Liver (tissue), 3 donors: ENCODE measurements around the gene HSPA1B.
A peak's percentile ranks its signal among the peaks of the same experiment; 100 is the strongest.
"Not testable (repeated sequence)": the region's sequence is repeated elsewhere in the genome, so short reads cannot be mapped to it uniquely, and the experiment has no call there.

Source experiments
- CTCF ChIP-seq: fragments of 150-350 bp; IDR thresholded peaks from 2 replicates; pipeline ENCODE4 v1.5.1; 2017; ENCODE audit warnings: improper control_type of control experiment, low read depth, low read length; ENCODE audit not compliant: missing input control
- GABPA ChIP-seq, 2 donors: IDR thresholded peaks in 1 of 2; conservative IDR thresholded peaks in 1 of 2; 2 replicates each; pipeline ENCODE4 v1.6.1; 2016; ENCODE audit warnings: antibody characterized with exemption in 2 of 2, mild to moderate bottlenecking in 1 of 2, moderate library complexity in 1 of 2
- MAX ChIP-seq: IDR thresholded peaks from 2 replicates; pipeline ENCODE4 v1.6.1; 2016; ENCODE audit warnings: antibody characterized with exemption
- RAD21 ChIP-seq, 2 donors: IDR thresholded peaks; 2 replicates each; pipeline ENCODE4 v1.6.1; 2016; ENCODE audit warnings: antibody characterized with exemption in 2 of 2, mild to moderate bottlenecking in 2 of 2
- REST ChIP-seq: IDR thresholded peaks from 2 replicates; pipeline ENCODE4 v1.6.1; 2016; ENCODE audit warnings: antibody characterized with exemption, mild to moderate bottlenecking
- RXRA ChIP-seq, 2 donors: IDR thresholded peaks; 2 replicates each; pipeline ENCODE4 v1.6.1; 2017 to 2018; ENCODE audit warnings: antibody characterized with exemption in 2 of 2, mild to moderate bottlenecking in 1 of 2
- SP1 ChIP-seq: IDR thresholded peaks from 2 replicates; pipeline ENCODE4 v1.6.1; 2018; ENCODE audit warnings: antibody characterized with exemption, mild to moderate bottlenecking
- TAF1 ChIP-seq: conservative IDR thresholded peaks from 2 replicates; pipeline ENCODE4 v1.6.1; 2016; ENCODE audit warnings: antibody characterized with exemption, mild to moderate bottlenecking
- YY1 ChIP-seq: IDR thresholded peaks from 2 replicates; pipeline ENCODE4 v1.6.1; 2016; ENCODE audit warnings: antibody characterized with exemption, mild to moderate bottlenecking
- donor health status: healthy.
- donor health status: healthy.

- TF ChIP-seq CTCF; MAX; TAF1; SP1; GABPA (IDR thresholded peaks at IDR 0.05 in 1 of 2, conservative IDR thresholded peaks at IDR 0.05 in 1 of 2); RXRA (IDR thresholded peaks at IDR 0.05): not testable (repeated sequence)
- TF ChIP-seq REST (peak; percentile 27), RAD21 (IDR thresholded peaks at IDR 0.05) (peak; percentile 29 to 59), YY1 (peak; percentile 49)
Measured at GRCh38 chr6:31817133-31817928, 10.2 kb upstream of the HSPA1B start.
